GM19455 (cell line): ENCODE measurements around the gene LDAF1.
"Not testable (repeated sequence)": the region's sequence is repeated elsewhere in the genome, so short reads cannot be mapped to it uniquely, and the experiment has no call there.

Source experiments
- ATAC-seq: cut with Tn5 transposase; IDR thresholded peaks from one replicate; pipeline ENCODE4 v1.9.1; 2021; ENCODE audit not compliant: unreplicated experiment

LDAF1 gene

GRCh38 chr16:21194771-21195301, 36.4 kb downstream of the LDAF1 start:
- no peak for ATAC-seq

DNA sequence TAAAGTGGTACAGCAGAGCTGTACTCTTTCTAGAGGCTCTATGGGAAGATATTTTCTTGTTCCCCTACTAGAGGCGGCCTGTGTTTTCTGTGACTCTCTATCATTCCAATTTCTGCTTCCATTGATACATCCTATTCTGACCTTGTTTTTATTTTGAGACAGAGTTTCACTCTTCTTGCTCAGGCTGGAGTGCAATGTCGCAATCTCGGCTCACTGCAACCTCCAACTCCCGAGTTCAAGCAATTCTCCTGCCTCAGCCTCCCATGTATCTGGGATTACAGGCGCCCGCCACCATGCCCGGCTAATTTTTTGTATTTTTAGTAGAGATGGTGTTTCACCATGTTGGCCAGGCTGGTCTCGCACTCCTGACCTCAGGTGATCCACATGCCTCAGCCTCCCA, 36.9 kb downstream of the LDAF1 start:
- not testable (repeated sequence) for ATAC-seq

DNA sequence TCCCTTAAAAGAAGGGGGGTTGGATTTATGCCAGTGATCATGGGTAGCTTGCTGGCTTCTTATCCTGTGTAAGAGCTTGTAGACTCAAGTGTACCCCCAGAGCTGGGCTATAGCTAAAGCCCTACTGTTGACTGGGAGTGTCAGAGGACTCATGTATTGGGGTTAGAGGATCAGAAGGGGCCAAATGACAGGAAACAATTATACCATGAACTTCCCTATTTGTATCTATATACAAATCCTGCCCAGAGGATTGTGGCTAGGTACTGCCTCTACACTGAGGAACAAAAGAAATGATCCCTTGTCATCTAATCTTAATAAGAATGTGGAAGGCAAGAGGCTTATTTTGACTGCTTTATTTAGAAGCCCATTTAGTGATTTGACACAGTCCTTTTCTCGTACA, 38.6 kb downstream of the LDAF1 start:
- ATAC-seq, result no peak

GRCh38 chr16:21197621-21198020, 39.1 kb downstream of the LDAF1 start:
- no peak for ATAC-seq

DNA sequence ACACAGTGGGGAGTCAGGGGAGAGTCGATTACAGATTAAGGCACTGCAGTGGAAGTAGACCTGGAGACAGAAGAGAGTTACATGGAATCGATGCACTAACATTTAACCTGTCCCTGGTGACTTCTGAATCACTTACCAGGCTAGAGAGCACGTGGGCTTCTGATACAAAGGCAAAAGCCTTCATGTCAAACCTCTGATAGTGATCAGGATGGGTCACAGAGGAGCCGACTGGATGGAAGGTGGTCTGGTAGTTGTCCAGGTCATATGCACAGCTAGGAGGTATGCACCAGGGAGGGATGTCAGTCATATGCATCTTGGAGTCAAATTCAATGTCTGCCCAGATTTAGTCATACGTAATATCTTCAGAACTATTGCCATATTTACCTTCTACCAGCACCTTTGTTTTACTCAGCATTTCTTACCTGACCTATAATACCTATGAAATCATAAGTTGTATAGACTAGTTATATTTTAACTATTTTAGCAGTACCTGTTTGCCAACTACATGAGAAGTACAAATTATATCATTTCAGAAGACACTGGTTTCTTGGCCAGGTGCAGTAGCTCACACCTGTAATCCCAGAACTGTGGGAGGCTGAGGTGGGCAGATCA, 41.2 kb downstream of the LDAF1 start:
- no peak for ATAC-seq

DNA sequence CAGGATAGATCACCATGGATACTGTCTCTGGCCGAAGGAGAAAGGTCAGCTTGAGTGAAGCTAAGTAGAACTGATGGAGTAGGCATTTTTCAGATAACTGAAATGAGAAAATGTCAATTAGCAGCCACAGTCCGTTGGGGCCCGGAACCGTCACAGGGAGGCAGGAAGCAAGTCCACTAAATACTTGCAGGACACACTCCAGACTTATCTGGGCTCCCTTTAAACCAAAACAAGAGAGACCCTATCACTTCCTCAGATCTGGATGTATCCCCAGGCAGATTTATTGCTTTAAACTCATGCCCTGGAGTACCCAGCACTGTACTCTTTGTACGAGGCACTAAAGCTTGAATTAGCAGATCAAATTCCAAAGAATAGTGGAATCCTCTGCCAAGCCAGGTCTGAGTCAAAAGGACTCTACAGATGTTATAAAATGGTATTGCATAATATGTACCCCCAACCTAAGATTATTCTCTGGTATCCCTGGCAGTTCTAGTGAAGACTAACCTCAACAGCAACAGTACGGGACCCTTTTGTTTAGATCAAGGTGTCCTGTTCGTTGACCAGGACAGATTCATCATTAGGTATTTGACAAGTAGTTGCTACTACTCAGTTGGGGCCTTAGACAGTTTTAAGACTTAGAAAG, 44.8 kb downstream of the LDAF1 start:
- ATAC-seq, result no peak

GRCh38 chr16:21205303-21205702, 46.8 kb downstream of the LDAF1 start:
- ATAC-seq, result no peak

DNA sequence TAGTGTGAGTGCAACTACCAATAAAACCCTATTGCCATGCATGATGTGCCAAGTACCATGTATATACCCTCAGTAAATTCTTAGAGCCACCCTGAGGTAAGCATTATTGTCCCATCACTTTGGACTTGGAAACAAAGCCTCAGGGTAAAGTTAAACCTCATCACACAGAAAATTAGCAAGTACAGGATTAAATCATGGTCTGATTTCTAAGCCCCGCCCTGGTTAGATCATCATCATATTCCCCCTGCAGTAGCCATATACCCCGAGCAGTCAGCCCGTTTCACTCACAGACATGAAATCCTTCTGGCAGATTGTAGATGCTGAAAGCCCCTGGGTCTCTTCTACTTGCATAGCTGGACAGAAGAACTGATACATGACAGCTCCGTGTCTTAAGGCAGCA, 48.1 kb downstream of the LDAF1 start:
- no peak for ATAC-seq

DNA sequence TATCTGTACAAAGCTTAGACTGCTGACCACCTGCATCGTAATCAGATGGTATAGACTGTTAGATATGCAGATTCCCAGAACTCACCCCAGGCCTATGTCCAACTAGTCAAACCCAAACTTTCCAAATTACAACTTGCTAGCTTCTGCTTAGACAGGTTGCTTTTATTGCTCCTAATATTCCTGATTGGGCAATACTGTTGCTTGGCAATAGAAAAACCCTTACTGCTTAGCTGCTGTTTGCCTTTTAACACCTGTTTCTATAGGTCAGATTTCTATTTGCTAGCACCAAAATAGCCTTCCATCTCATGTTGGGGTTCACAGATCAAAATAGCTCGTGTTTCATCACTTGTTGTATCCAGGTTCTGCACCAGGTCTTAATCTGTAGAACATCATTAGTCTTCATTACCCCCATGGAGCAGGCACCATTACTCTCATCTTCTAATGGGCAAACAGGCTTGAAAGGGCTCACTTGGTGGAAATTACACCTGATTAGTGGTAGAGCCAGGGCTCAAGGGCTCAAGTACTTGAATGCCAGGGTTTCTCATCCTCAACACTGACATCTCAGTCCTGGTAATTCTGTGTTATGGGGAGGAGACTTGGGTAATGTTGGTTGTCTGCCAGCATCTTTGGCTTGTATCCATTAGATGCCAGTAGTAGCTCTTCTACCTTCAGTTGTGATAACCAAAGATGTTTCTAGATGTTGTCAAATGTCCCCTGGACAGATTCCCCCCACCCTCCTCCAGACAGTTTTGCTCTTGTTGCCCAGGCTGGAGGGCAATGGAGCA, 50.2 kb downstream of the LDAF1 start:
- no peak for ATAC-seq

DNA sequence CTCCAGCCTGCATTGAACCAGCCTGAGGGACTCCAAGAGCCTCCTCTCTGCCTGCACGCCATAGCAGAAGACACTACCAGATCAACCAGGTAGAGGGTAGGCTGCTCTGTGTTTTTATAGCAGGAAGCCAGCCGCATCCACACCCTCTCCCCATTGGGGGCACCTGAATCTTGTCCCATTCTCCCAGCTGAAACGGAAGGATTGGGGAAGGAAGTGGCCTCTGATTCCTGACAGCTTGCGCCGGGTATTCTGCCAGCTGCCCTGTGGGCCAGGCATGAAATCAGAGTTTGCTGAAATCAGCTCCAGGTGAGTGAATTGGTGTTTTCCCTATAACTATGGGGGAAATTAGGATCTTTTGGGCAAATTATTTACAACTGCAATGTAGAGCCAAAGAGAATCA, 53.0 kb downstream of the LDAF1 start, which contains the start of gene ZP2:
TSS of gene ZP2 (minus strand) at position 89 of the 400 bp plus-strand sequence. CDS start at position 62, 27 bp downstream.
- no peak for ATAC-seq

GRCh38 chr16:21214086-21214485, 55.6 kb downstream of the LDAF1 start:
- no peak for ATAC-seq

GRCh38 chr16:21217121-21217520, 58.6 kb downstream of the LDAF1 start:
- no peak for ATAC-seq

DNA sequence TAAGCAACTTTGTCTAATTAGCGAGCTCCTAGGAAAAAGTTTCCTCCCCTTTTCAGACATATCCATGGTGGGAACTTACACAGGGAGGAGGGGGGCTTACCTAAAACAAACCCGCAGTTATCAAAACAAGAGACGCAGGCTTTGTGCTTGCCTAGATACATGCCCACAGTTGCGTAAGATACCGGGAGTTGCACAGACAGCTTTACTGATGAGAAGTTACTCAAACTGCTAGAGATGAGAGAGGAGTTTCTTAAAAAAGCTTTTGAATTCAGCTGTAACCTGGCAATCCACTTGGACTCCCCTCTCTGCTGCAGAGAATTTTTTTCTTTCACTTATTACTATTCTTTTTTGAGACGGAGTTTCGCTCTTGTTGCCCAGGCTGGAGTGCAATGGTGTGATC, 59.7 kb downstream of the LDAF1 start:
- ATAC-seq, result no peak

- ATAC-seq, result no peak
These were observed 61.1 kb downstream of the LDAF1 start for GRCh38 chr16:21219551-21219950.

DNA sequence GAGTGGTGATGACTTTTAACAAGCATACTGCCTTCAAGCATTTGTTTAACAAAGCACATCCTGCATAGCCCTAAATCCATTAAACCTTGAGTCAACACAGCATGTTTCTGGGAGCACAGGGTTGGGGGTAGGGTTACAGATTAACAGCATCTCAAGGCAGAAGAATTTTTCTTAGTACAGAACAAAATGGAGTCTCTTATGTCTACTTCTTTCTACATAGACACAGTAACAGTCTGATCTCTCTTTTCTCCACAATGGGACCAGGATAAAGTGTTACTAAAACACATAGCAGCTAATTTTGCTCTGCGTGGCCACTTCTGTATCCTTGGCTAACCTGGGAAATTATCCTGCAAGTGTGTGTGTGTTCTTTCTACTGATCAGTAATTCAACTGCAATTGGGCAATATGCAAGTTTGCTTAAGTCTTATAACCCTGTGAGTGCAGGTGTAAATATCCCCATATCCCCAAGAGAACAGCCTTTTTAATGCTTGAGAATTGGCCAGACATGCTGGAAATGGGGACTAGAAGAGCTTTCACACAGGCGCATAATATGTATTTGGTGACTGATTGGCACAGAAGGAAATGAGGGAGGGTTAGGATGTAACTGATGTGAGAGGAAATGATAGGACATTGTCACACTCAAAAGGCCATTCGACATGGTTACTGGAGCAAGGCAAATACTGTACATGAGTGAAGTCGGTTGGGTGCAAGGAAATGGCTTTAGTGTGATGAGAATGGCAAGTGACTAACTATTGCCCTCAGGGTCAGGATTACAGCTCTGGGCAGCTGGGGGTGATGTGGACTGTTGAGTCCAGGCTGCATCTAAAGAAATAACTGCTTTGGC, 64.2 kb downstream of the LDAF1 start:
- no peak for ATAC-seq

DNA sequence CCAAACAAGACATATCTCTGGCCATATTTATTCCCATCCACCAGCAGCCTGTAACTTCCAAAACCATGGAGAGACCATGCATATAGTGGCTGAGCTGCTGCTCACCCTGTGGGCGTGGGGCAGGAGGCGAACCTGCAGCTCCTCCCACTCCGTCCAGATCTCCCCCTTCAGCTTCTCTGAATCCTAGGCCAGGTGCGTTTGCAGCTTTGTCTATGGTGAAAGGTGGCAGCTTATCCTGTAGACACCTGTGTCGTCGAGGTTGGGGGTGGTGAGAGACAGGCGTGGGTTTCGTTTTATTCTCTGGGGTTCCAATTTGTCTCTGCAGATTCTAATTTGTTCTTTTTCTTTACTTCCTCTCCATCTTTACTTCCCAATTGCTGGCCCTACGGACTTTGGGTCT, 65.3 kb downstream of the LDAF1 start:
- ATAC-seq, result no peak

GRCh38 chr16:21224800-21225199, 66.3 kb downstream of the LDAF1 start:
- ATAC-seq, result no peak

DNA sequence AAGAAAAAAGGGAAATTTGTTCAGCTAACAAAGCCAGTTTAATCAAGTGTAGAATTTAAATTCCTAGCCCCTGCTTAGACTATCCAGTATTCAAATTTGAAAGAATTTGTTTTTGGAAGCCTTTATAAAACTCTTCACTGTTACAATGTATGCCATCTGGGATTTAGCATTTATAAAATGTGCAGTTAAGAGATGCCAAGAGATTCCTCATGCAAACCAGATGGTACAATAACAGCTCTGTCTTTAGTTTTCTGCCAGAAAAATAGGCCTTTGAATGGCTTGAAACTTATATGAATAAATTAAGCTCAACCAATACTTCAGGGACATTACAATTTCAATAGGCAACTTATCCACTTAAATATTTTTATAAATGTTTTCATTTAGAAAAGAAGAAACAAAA, 68.3 kb downstream of the LDAF1 start:
- ATAC-seq, result no peak

DNA sequence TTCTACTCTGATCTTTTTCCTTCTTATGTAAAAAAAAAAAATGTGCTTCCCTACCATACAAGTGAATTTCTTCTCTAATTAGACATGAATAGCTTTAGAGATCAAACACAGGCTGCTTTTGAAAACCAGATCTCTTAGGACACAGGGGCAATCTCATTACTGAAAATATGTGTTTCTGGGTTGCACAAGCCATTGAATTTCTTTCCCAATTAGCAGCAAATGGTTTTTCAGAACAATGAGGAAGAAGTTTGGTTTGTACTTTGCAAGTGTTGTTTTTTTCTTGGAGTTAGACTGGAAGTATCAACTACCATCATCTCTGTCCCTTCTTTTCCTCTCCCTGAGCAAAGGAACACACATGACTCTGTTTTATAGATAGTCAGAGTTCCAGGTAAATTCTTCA, 69.4 kb downstream of the LDAF1 start:
- no peak for ATAC-seq

GRCh38 chr16:21228361-21228872, 69.9 kb downstream of the LDAF1 start:
- ATAC-seq, result no peak
